Activated CD4-positive, alpha-beta T cell treated with anti-CD3 and anti-CD28 coated beads for 4 hours (primary cell): Measurements from ENCODE around the gene FBXW4.
"Not testable (repeated sequence)": the region's sequence is repeated elsewhere in the genome, so short reads cannot be mapped to it uniquely, and the experiment has no call there.

Source experiments
- DNase-seq, 2 donors: peaks; one replicate each; pipeline ENCODE4 v3.0.0-alpha.2; 2020

Gene FBXW4

DNA sequence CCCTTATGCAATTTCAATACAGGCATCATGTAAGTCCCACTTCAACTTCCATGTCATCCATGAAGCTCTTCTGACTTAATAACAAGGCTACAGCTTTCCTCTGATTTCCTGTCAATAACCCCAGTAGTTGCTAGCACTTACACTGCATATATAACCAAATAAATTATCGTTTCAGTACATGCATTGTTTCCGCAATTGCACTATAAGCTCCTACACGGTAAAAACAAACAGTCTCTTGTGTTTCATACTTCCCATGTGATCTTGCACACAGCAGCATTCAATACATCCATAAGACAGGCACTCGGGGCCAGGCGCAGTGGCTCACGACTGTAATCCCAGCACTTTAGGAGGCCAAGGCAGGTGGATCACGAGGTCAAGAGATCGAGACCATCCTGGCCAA lies 41.4 kb downstream of the FBXW4 start:
- DNase-seq, result no peak

DNA sequence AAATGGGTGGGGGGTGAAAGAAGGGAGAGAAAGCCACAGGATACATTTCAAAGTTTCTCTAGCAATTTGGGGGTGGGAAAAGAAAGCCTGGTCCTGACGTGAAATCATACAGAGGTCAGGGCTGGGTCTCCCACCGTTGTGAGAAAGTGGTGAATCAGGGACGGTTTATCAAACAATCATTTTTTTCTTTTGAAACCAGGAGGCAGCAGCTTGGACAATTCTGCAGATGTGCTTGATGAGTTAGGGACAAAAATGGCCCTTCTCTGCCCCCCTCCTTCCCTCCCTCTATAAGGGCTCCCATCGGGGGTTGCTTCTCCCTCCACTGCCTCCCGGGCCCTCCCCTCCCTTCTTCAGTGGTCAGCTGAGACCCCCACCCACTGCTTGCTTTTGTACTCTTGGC lies 43.6 kb downstream of the FBXW4 start:
- DNase-seq, result no peak

GRCh38 chr10:101650863-101651262 lies 44.1 kb downstream of the FBXW4 start:
- DNase-seq, result no peak

GRCh38 chr10:101649525-101650085 lies 45.4 kb downstream of the FBXW4 start:
- no peak for DNase-seq

- DNase-seq, result no peak
These were observed 47.7 kb downstream of the FBXW4 start for GRCh38 chr10:101647255-101647654.

DNA sequence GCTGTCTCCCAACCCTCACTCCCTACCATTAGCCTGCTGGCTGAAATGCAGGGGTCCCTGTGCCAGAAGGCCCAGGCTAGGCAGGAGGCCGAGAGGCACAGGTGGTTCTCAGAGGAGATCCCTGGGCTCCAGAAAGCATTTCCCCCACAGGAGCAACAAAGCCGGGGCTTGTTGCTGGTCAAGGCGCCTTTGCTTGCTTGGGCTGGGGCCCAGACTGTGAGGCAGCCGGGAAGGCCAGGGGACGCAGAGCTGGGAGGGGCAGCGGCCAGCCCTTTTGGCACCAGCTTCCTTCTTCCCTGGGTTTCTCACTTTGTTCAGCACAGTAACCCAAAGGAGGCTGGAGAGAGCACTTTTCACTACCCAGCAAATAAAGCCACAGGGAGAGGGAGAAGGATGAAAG lies 48.6 kb downstream of the FBXW4 start:
- DNase-seq, result no peak

DNA sequence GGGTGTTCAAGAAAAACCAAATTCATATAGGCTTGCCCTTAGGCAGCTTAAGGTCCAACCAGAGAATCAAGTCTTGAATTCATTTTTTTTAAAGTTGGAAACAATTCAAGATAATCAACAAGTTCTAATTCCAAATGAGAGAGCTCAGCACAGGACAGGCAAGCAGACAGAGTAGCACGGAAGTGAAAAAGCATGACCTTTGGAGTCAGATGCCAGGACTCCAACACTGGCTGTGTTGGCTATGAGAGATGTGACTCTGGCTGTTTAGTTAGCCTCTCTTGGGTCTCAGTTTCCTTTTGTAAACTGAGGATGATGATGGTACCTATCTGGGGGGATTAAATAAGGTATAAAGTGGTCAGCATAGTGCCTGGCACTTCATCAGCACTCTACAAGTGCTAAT lies 49.3 kb downstream of the FBXW4 start:
- DNase-seq, result no peak

GRCh38 chr10:101644002-101644401 lies 51.0 kb downstream of the FBXW4 start:
- DNase-seq, result no peak

- DNase-seq, result no peak
These were observed 51.4 kb downstream of the FBXW4 start for GRCh38 chr10:101643546-101643945.

- no peak for DNase-seq
These were observed 55.6 kb downstream of the FBXW4 start for GRCh38 chr10:101639141-101639900.

GRCh38 chr10:101633510-101633909 lies 61.5 kb downstream of the FBXW4 start:
- not testable (repeated sequence) for DNase-seq

GRCh38 chr10:101631821-101632475 lies 63.0 kb downstream of the FBXW4 start:
- no peak for DNase-seq

DNA sequence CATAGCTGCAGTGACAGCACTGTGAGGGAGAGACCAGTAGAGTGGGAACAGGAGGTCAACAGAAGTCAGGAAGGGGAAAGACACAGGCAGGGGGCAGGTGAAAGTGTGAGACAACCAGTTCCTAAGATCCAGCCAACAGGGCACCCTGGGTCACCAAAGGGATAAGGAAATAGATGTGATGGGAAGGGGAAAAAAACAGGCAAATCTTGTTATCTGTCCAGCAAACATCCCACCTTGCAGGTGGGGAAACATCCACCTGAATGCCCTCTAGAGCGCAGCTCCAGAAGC lies 64.4 kb downstream of the FBXW4 start:
- DNase-seq, result no peak

DNA sequence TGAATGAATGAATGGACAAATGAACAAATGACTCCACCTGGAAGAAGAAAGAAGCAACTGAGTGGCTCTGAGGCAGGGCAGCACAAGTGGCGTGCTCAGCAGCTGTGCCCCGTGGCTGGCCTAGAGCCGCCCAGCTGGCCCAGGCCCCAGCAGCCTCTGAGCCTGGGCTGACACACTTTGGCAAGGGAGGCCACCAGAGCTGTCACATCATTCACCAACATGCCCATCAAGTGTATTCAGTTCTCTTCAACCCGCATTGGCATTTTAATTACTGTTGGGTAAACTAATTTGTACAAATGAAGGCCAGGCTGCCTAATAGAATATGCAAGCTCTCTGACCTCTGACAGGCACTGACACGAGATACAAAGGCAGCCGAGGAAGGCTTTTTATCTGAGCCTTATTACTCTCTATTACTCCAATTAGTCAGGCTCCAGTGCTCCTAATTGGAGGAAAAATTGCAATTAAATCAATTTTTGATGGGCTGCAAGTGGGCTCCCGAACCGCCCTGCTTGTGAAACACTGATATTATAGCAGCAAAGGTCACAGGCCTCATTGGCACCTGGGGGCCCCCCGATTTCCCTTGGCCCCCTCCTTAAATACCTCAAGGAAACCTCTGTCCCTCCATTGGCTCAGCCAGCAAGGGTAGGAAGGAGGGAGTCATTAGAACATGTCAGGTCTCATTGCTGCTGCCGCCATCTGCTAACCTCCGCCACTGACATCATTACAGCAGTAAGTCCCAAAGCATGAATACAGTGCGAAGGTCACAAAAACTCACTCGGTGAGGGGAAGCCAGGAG lies 64.9 kb downstream of the FBXW4 start:
- no peak for DNase-seq

DNA sequence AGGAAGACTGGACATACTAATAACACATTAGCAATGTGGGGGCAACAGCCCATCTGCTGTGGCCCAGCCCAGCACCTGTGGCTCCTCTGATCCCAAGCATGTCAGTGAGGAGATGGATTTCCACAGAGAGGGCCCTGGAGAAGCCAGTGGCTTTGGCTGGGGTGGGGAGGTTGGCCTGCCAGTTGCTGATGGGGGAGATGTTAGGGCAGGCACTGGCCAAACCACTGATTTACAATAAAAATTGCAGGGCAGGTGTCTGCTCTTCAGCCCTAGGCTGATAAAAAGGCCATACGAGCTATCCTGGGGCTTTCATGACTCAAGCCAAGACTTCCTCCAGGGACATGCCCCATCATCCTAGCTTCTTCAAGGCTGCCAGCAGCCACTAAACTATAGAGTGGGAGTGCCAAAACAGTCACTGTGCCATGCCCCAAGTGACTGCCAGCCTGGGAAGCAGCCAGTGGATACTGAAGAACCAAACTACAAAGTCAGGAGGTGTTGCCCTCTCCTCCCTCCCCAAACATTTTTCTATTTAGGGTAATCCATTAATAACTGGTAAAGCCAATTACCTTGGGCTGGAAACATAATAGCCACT lies 69.1 kb downstream of the FBXW4 start:
- DNase-seq, result no peak

DNA sequence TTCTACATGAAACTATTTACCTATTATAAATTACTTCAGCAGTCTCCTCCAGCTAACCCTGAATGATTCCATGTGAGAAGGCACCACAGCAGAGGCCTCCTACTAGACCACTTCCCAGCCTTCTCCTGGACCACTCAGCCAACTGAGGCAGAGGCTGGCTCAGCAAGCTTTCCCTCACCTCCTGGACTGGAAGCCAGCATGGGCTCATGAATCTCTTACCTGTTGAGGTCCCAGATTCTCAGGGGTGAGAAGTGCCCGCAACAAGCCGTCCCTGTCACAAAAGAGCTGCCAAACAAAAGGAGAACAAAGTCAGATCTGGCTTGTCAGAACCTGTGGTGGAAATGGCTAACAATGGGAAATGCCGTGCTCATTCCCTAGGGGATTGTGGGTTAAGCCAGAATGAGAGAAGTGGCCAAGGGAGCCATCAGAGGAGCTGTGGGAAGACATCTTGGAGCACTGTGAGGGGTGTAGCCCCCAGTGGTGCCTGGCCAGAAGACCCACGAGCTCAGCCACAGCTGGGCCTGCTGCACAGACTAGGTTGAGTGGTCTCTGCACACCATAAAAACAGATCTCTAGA lies 70.4 kb downstream of the FBXW4 start:
- DNase-seq, result no peak

- DNase-seq, result no peak
These were observed 71.4 kb downstream of the FBXW4 start for GRCh38 chr10:101623528-101623927.

GRCh38 chr10:101619983-101620382 lies 75.0 kb downstream of the FBXW4 start:
- no peak for DNase-seq

DNA sequence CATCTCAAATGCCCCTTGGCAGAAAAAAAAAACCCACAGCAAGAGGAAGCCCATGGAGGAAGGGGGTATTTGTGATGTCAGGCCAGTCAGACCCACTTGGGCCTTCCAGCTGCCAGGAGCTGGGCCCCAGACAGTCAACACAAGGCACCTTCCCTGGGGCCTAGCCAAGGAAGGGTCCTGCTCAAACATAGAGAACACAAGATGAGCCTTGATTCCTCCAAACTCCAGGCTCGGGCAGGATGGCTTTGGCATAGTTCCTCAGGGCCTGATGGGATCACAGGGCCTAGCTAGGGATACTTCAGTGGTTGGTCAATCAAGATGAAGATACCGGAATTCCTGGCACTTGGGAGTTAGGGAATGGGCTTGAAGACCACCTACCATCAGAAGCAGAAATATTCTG lies 76.1 kb downstream of the FBXW4 start:
- DNase-seq, result no peak

- DNase-seq, result no peak
These were observed 77.0 kb downstream of the FBXW4 start for GRCh38 chr10:101617824-101618568.

- DNase-seq, result no peak
These were observed 77.7 kb downstream of the FBXW4 start for GRCh38 chr10:101617102-101617823.
